GM18519 (cell line): ENCODE data around the gene OR52K2.
"Not testable (repeated sequence)": the region's sequence is repeated elsewhere in the genome, so short reads cannot be mapped to it uniquely, and the experiment has no call there.

Experiments
- ATAC-seq: cut with Tn5 transposase; IDR thresholded peaks from one replicate; pipeline ENCODE4 v1.9.1; 2021; ENCODE audit warnings: mild to moderate bottlenecking, moderate library complexity; ENCODE audit not compliant: unreplicated experiment, low FRiP score

OR52K2 gene

DNA sequence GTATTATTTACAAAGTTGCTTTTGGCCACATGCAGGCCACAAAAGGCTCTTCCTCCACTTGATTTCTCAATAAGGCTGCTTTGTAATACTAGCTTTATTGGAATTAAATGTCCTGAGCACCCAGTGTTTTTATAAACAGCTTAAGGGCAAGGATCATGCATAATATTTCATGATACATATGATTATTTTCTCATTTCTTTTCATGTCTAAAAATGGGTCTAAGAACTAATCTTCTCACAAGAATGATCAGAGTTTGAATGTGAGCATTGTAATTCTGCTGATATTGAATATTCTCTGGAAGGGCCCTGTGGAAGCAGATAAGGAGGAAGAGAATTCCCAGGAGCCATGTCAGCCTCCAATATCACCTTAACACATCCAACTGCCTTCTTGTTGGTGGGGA is at the start of gene OR52K2:
Gene OR52K2 (plus strand): TSS at position 301 of the 400 bp plus-strand sequence. CDS start 45 bp downstream, at position 346.
- ATAC-seq, result no peak

DNA sequence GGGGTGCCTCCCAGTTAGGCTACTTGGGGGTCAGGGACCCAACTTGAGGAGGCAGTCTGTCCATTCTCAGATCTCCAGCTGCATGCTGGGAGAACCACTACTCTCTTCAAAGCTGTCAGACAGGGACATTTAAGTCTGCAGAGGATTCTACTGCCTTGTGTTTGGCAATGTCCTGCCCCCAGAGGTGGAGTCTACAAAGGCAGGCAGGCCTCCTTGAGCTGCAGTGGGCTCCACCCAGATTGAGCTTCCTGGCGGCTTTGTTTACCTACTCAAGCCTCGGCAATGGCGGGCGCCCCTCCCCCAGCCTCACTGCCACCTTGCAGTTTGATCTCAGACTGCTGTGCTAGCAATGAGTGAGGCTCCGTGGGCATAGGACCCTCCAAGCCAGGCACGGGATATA is 42.9 kb upstream of the OR52K2 start:
- ATAC-seq, result not testable (repeated sequence)

DNA sequence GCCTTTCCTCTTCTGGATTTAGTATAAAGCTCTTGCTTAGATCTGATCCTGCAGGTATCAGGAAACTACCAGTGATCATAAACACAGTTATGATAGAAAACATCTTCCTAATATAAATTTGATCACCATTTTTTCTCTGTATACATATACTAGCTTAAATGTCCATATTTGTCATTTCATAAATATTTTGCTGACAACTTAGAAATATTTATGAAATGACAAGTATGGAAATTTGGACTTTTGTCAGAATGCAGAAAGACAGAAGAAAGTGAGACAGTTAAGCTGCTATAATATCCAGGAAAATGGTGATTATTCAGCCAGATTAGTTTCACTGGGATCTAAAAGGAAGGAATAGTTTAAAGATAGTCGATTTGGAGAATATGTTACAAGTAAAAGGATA is 32.8 kb upstream of the OR52K2 start:
- no peak for ATAC-seq

DNA sequence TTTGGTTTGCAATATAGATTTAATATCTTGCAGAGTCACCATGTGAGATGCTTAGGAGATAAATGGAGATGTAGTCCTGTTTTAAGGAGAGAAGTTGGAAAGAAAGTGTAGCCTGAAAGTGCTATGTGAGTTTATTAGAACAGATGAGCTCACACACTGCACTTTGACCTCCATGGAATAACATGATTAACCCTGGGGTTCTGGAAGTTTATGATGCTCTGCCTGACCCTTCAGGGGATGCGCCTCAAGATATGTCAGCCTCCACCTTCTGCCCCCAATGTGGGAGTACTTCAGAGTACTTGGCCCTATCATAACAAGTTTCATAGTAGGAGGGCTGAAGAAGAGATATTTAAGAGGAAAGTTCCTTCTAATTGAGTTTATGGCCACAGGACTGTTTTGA is 32.3 kb upstream of the OR52K2 start:
- ATAC-seq, result no peak

DNA sequence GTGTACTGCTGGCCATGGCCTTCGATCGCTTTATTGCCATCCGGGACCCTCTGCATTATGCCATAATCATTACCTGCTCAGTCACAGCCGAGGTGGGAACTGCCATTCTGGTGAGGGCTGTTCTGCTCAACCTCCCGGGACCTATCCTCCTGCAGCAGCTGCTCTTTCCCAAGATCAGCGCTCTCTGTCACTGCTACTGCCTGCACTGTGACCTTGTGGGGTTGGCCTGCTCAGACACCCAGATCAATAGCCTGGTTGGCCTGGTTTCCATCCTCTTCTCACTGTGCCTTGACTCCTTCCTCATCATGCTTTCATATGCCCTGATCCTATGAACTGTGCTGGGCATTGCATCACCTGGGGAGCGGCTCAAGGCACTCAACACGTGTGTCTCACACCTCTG is 30.7 kb upstream of the OR52K2 start:
- ATAC-seq, result no peak

DNA sequence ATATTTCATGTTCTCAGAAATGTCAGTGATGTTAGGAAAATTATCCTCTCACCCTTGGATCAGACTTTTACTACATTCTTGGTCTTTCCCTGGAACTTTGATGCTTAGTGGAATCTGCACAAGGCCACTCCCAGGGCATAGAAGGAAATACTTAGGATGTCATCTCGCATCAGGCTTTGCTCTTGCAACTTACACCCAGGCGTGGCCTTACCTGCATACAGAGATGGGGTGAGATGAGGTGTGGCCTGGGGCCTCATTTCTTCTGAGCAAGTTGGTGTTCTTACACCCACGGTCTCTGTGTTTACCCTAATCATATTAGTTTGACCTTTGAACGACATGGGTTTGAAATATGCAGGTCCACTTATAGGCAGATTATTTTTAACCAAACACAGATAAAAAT is 19.0 kb upstream of the OR52K2 start:
- ATAC-seq, result no peak

DNA sequence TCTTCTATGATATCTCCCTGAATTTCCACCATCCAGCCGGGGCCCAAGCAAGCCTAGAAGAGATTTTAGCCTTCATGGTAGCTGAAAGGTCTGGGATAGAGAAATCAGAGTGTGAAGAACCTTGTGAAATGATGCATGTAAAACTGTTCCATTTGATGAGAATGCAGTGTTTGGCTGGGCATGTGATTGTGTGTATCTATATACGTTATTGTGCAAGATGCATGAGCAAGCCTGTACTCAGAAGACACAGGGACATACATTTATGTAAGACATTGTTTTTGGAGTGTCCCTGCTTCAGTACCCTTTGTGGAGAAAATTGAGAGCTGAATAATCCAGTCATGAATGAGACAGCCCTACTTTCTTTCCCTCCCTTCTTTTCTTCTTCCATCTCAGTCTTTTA is 15.2 kb upstream of the OR52K2 start:
- ATAC-seq, result no peak

DNA sequence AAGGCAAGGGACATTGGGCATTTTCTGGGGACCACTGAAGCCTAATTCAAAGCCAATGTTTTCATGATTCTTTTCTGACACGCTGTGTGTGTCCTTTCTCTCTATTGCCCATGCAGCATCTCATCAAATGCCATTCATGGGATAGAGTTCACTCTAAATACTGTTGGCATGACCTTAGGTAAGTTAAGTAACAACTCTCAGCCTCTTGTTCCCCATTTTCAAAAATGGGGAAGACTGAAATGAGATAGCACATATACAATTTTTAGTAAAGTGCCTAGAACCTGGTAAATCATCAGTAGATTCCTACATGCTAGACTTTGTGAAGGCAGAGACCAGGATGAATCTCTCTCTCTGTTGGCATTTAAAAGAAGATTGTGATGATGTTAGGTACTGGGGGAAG is 12.7 kb upstream of the OR52K2 start:
- ATAC-seq, result no peak

DNA sequence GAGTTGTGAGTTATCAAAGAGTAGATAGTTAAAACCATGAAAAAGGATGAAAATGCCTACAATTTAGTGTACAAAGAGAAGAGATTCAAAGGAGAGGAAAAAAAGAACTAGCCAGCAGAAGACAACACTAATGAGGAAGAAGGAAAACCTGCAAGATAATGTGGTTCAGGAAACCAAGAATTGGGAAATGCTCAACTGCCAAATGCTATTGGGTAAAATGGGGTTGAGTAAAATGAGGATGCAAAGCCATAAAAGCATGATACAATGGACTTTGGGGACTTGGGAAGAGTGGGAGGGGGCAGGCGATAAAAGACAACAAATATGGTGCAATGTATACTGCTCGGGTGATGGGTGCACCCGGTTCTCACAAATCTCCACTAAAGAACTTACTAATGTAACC is 7.6 kb upstream of the OR52K2 start:
- no peak for ATAC-seq

DNA sequence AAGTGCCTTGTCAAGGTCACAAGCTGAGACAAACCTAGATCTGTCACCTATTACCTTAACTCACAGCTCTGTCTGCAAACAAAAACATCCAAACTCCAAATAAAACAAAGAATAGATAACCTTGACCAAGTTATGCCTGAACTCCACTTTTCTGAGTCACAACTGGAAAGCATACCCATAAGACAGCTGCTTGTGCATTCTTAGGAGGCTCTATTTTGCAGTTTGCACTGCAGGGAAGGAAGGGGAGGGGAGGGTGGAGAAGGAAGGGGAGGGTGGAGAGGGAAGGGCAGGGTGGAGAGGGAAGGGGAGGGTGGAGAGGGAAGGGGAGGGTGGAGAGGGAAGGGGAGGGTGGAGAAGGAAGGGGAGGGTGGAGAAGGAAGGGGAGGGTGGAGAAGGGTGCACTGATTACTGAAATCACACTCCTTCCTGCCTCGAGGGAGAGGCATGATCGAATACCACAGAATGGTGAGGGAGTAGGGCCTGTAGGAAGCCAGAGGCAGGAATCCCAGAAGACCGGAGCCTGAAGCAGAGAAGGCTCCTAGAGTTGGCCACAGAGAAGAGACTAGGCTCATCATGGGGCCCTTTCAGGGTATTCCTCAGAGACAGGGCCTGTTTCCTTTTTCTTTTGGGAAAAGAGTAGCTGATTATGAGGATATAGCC is 5.7 kb upstream of the OR52K2 start:
- ATAC-seq, result no peak

DNA sequence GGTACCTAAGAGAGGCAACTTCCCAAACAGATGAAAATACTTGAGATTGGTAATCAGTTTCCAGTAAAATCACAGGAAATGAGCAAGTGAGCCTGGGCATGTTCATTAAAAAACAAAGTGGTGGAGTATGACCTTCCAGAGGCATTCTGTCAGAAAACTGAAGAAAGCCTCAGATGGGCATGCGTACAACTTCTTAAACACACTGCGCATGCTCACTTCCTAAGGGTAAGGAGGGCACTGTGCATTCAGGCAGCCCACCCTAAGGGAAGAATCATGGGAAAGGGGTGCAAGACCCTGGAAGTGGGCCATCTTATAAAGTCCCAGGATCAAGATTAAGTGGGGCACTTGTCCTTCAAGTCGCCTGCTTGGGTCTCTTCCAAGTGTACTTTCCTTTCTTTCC is 4.0 kb downstream of the OR52K2 start:
- no peak for ATAC-seq

DNA sequence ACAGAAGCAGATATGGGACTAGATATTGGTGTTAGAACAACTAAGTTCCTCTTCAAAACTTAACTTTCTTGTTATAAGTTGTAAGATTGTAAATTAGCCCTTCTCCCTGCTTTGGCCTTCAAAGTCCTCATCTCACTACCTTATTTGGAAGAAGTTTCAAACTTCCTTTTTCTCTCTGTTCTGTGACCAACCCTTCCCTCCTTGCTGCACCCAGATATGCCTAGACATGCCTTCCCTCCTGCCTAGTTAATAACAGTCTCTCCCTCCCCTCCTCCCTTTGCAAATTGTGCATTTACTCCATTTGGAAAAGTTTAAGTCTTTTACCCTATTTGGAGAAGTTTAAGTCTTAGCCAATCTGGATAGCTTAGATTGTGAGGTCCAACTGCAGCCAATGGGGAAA is 4.9 kb downstream of the OR52K2 start:
- ATAC-seq, result no peak

DNA sequence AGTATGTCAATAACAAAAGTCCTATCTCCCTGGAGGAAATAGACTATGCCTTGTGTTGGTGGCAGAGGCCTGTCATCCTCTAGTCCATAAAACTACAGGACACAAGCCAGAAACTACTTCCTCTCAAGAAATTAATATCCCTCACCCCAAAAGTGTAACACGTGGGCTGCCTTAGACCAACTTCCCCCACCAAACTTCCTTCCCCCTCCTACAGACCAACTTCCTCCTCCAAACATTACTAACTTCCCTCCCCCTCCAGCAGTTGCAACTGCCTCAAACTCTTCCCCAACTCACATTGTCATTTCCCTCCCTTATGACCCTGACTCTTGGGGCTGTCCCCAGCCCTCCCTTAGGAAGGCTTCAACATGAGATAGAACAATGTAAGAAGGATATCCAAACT is 6.3 kb downstream of the OR52K2 start:
- no peak for ATAC-seq

DNA sequence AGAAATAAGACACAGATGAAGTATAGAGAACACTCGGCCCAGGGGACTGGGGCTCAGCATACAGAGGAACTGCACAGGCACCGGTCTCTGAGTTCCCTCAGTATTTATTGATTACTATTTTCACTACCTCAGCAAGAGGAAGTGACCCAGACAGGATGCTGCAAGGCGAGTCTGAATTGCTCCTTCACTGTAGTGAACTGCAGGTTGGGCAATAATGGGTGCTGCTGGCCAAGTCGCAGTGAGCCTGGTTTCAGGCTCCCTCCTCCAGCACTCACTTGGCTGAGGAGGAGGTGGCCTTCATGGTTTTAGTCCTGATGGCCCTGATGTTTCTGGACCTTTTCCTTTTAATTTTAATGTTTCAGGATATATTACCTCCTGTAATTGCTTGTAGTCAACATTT is 10.4 kb downstream of the OR52K2 start:
- ATAC-seq, result no peak

DNA sequence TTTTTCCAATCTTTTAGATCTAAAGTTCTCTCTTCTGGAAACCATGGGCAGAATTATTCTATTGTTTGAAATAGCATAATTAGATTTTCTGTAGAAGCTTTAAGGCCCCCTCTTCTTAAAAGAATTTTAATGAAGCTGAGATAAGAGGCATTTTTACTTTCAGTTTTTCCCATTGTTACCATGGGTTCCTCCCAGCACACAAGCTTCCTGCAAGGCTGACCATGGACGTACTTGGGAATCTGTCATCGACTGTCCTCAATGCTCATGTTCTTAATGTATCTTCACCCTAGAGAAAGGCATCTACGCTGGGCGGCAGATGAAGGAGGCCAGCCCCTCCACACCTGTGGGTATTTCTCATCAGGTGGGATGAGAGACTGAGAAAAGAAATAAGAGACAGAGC is 11.1 kb downstream of the OR52K2 start:
- no peak for ATAC-seq

DNA sequence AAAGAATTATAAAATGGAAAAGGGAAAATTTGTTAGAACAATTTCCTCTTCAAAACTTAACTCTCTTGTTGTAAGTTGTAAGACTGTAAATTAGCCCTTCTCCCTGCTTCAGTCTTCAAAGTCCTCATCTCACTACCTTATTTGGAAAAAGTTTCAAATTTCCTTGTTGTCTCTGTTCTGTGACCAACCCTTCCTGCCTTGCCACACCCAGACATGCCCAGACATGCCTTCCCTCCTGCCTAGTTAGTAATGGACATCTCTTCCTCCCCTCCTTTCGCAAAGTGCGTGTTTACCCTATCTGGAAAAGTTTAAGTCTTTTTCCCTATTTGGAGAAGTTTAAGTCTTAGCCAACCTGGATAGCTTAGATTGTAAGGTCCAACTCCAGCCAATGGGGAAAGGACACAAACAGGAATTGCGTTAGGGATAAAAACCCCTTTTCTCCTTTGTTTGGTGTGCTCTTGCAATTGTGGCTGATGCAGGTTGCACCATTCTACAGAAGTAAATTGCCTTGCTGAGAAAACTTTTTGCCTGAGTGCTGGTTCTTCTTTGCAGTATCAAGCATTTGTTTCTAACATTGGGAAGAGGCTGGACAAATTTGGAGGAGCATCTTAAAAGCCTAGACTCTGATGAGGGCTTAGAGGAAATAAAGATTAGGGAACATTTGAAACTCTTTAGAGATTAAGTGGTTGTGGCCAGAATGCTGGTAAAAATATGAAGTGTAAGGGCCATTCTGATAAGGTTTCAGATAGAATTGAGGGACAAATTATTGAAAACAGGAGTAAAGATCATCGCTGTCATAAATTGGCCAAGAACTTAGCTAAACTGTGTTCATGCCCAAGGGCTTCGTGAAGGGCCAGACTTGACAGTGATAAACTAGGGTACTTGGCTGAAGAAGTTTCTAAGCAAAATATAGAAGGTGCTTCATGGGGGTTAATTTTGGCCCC is 15.4 kb downstream of the OR52K2 start:
- no peak for ATAC-seq

DNA sequence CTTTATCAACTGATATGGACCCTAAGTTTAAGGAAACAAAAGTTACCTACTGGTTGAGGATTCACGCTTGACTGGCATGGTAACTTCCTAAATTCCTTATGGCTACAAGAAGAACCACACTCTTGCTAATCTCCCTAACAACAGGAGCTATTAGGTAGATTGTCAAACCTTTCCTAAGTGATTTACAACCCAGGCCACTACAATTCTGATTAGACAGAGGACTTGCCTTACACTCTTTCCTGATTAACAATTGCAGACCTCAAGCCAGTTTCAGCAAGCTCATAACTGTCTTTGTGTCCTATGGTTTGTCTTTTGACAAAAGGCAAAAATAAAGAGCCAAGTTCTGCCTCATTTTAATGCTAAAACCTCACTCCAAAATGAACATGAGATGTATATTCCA is 16.3 kb downstream of the OR52K2 start:
- ATAC-seq, result no peak

DNA sequence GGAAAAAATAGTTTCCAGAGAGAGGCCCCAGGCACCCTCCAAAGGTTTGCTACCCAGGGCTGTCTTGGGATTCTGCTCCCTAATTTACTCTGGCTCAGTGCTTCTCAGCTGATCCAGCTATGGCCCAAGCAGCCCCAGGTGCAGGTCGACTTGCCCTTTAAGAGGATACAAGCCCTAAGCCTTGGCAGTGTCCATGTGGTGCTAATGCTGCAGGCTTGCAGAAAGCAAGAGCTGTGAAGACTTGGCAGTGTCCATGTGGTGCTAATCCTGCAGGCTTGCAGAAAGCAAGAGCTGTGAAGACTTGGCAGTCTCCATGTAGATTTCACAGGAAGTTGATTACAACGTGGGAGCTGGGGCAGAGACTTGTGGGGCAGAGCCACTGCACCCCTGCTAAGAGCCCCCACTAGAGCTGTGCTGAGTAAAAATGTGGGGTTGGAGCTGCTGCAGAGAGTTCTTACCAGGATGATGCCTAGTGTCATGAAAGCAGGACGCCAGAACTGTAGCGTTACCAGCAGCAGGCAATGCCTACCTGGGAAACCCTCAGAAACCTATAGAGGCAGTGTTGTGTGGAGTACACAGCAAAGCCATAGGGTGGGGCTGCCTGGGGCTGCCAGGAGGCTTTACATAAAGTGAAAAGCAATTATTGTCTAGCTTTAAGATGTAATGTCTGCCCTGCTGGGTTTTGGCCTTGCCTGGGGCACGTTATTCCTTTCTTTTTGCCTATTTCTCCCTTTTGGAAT is 17.2 kb downstream of the OR52K2 start:
- no peak for ATAC-seq

DNA sequence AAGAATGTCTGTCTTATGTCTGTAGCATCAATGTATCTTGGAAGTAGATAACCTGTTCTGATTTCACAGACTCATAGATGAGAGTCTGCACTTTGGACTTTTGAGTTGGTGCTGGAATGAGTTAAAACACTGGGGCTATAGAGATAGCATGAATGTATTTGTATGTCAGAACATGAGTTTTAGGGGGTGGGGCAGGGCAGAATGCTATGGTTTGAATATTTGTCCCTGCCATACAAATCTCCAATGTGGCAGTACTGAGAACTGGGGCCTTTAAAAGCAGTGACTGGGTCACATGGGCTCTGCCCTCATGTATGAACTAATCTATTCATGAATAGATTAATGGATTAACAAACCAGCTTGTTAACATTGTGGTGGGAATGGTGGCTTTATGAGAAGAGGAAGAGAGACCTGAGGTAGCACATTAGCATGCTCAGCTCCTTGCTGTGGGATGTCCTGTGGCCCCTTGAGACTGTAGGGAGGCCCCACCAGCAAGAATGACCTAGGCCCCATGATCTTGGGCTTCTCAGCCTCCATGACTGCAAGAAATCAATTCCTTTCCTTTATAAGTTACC is 17.9 kb downstream of the OR52K2 start:
- no peak for ATAC-seq

DNA sequence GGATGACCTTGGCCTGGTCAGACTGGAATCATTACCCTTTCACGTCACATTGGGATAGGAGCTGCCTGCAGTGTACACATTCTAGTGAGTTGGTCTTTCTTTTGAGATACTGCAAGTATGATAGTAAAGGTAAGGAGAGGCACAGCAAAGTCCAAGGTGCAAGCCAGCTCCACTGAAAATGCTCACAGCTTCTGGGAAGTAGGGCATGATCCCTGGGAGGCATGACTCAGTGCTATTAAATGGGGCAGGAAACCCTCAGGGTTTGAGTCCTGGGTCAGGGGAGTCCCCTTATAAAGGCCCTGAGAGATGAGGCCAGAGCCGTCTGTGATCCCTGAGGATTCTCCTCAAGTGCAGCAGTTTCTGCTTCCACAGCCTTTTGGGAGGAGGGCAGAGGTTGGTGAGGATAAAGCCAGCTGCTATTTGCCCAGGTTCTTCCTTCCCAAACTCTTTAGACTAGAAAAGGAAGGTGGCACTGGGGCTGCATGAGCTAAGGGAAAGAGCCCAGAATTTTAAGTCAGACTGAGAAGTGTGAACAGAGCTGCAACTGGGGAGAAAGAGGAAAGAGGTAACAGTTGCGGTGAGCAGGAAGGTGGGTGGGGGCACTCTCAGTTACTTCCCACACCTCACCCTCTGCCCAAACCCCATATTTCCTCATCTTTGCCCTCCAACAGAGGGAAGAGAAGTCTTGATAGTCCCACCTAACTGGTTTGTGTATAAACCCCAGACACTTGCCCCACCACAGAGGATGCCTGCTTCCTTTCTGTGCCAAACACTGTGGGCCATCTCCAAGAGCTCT is 18.9 kb downstream of the OR52K2 start:
- ATAC-seq, result no peak
